ENCODE measurements around the gene PCGF1. TPM values are rescaled to one million over a fixed set of nuclear protein-coding genes. Genes with fewer than 3 reads are reported as not detected.
A peak's percentile ranks its signal among the peaks of the same experiment; 100 is the strongest.

PCGF1 gene
- total and polyA plus RNA-seq, 2 of the 13 experiments (the other 11 are each of a cell fraction or from before 2014, with no cell fraction given), result 20.4 to 22.6 TPM

GRCh38 chr2:74457549-74458131 is 49.9 kb downstream of the PCGF1 start (continued):
- TF ChIP-seq HNF1B (CRISPR knock-in tag; IDR thresholded peaks at IDR 0.05) (peak; percentile 59; the same call in 1 of the 2 replicates), SRF (IDR thresholded peaks at IDR 0.05; ENCODE audit: low read depth, low read length) (no peak), ZNF746 (CRISPR knock-in tag; IDR thresholded peaks at IDR 0.05) (peak; percentile 91; the same call in 1 of the 2 replicates), ZNF230 (CRISPR knock-in tag; IDR thresholded peaks at IDR 0.05) (peak; percentile 92), MXD3 (CRISPR knock-in tag; IDR thresholded peaks at IDR 0.05) (peak; percentile 64; the same call in 1 of the 2 replicates), HNRNPLL (IDR thresholded peaks at IDR 0.05; ENCODE audit: low read depth, low read length, poor library complexity, severe bottlenecking) (peak; percentile 89), CC2D1A (CRISPR knock-in tag; IDR thresholded peaks at IDR 0.05) (no peak), POLR2G (IDR thresholded peaks at IDR 0.05; ENCODE audit: low read depth, low read length) (peak; percentile 76), RNF2 (conservative IDR thresholded peaks at IDR 0.05; ENCODE audit: low read depth) (no peak), PAF1 (CRISPR knock-in tag; IDR thresholded peaks at IDR 0.05) (0 out of 2 replicates have a peak, but pooled peaks have one; percentile 72), MED13 (CRISPR knock-in tag; IDR thresholded peaks at IDR 0.05) (peak; percentile 56; the same call in 1 of the 2 replicates), PITX1 (CRISPR knock-in tag; IDR thresholded peaks at IDR 0.05) (peak; percentile 90; the same call in 1 of the 2 replicates), ZNF841 (CRISPR knock-in tag; IDR thresholded peaks at IDR 0.05; ENCODE audit: borderline replicate concordance) (no peak), NCOA5 (CRISPR knock-in tag; IDR thresholded peaks at IDR 0.05) (no peak), SRY (CRISPR knock-in tag; IDR thresholded peaks at IDR 0.05) (peak; percentile 93), MEF2D (CRISPR knock-in tag; IDR thresholded peaks at IDR 0.05) (0 out of 2 replicates have a peak, but pooled peaks have one; percentile 30), ZNF354B (CRISPR knock-in tag; IDR thresholded peaks at IDR 0.05) (peak; percentile 89), PBX3 (CRISPR knock-in tag; IDR thresholded peaks at IDR 0.05; ENCODE audit: borderline replicate concordance) (no peak), ZBTB3 (CRISPR knock-in tag; IDR thresholded peaks at IDR 0.05; ENCODE audit: borderline replicate concordance, low read depth) (no peak), ZNF530 (CRISPR knock-in tag; IDR thresholded peaks at IDR 0.05; ENCODE audit: low read depth) (no peak), ZNF646 (CRISPR knock-in tag; IDR thresholded peaks at IDR 0.05) (no peak)
